Measurements from ENCODE around the gene MRPL52.

DNA sequence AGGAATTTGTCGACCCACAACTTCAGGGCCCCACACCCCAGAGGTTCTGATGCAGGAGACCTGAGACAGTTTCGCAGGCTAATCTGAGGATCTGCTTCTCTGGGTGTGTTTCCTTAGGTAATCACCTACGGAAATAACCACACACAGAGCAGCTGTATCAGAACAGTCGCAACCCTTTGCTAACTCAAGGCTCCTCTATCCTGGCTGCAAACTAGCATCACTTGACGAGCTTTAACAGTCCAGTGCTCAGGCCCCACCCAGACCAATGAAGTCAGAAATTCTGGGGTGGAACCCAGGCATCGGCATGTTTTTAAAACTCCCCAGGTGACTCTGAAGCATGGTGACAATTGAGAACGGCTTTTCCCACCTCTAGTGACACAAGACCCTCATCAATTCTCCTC, 35.1 kb upstream of the MRPL52 start:
- TF ChIP-seq CHD4 (IDR thresholded peaks at IDR 0.05; ENCODE audit: borderline replicate concordance) (no peak), CEBPB (IDR thresholded peaks at IDR 0.05) (no peak), ESRRA (IDR thresholded peaks at IDR 0.05; ENCODE audit: borderline replicate concordance, low read length) (no peak), KDM5A (IDR thresholded peaks at IDR 0.05) (no peak), POLR2AphosphoS2 (conservative IDR thresholded peaks at IDR 0.05; ENCODE audit: low read length) (no peak), EP300 (IDR thresholded peaks at IDR 0.05) (no peak), POLR2A (IDR thresholded peaks at IDR 0.05; ENCODE audit: low read length) (no peak), FOXS1 (CRISPR knock-in tag; IDR thresholded peaks at IDR 0.05) (no peak)
- TF ChIP-seq, protein P1, sequence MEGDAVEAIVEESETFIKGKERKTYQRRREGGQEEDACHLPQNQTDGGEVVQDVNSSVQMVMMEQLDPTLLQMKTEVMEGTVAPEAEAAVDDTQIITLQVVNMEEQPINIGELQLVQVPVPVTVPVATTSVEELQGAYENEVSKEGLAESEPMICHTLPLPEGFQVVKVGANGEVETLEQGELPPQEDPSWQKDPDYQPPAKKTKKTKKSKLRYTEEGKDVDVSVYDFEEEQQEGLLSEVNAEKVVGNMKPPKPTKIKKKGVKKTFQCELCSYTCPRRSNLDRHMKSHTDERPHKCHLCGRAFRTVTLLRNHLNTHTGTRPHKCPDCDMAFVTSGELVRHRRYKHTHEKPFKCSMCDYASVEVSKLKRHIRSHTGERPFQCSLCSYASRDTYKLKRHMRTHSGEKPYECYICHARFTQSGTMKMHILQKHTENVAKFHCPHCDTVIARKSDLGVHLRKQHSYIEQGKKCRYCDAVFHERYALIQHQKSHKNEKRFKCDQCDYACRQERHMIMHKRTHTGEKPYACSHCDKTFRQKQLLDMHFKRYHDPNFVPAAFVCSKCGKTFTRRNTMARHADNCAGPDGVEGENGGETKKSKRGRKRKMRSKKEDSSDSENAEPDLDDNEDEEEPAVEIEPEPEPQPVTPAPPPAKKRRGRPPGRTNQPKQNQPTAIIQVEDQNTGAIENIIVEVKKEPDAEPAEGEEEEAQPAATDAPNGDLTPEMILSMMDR (IDR thresholded peaks at IDR 0.05), result no peak
- TF ChIP-seq, protein P2, sequence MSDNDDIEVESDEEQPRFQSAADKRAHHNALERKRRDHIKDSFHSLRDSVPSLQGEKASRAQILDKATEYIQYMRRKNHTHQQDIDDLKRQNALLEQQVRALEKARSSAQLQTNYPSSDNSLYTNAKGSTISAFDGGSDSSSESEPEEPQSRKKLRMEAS (IDR thresholded peaks at IDR 0.05), result no peak
- TF ChIP-seq, protein P3, sequence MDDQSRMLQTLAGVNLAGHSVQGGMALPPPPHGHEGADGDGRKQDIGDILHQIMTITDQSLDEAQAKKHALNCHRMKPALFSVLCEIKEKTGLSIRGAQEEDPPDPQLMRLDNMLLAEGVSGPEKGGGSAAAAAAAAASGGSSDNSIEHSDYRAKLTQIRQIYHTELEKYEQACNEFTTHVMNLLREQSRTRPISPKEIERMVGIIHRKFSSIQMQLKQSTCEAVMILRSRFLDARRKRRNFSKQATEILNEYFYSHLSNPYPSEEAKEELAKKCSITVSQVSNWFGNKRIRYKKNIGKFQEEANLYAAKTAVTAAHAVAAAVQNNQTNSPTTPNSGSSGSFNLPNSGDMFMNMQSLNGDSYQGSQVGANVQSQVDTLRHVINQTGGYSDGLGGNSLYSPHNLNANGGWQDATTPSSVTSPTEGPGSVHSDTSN (IDR thresholded peaks at IDR 0.05), result no peak

All from A549 (cell line).